ENCODE results near the gene SELENOT. TPM values are rescaled to one million over a fixed set of nuclear protein-coding genes. Genes with fewer than 3 reads are reported as not detected.

The SELENOT gene
- total RNA-seq, 4 donors from 2014 or later = 49.2 to 97.2 (median 75.3) TPM

GRCh38 chr3:150567328-150567727, 35.8 kb upstream of the SELENOT start:
- Histone ChIP-seq H3K4me1 (no peaks in the 10 kb centered on the region), H3K4me3 (no peak overlapping the region), H3K27me3 (no peaks in the 10 kb centered on the region), H3K27ac (no peak overlapping the region), H3K36me3 (peaks cover 82% of the 10 kb centered on the region), H3K9me3 (no peaks in the 10 kb centered on the region)
- WGBS = 93% methylated on average over 1 of the region's 1 CpG
- no peak for DNase-seq (ENCODE audit: low spot score in 2 of 2)
- TF ChIP-seq POLR2AphosphoS5 (IDR thresholded peaks at IDR 0.05) (no peak), EP300 (IDR thresholded peaks at IDR 0.05) (no peak), POLR2A (IDR thresholded peaks at IDR 0.05) (no peak)
- TF ChIP-seq, protein P1, sequence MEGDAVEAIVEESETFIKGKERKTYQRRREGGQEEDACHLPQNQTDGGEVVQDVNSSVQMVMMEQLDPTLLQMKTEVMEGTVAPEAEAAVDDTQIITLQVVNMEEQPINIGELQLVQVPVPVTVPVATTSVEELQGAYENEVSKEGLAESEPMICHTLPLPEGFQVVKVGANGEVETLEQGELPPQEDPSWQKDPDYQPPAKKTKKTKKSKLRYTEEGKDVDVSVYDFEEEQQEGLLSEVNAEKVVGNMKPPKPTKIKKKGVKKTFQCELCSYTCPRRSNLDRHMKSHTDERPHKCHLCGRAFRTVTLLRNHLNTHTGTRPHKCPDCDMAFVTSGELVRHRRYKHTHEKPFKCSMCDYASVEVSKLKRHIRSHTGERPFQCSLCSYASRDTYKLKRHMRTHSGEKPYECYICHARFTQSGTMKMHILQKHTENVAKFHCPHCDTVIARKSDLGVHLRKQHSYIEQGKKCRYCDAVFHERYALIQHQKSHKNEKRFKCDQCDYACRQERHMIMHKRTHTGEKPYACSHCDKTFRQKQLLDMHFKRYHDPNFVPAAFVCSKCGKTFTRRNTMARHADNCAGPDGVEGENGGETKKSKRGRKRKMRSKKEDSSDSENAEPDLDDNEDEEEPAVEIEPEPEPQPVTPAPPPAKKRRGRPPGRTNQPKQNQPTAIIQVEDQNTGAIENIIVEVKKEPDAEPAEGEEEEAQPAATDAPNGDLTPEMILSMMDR (IDR thresholded peaks at IDR 0.05) = no peak

DNA sequence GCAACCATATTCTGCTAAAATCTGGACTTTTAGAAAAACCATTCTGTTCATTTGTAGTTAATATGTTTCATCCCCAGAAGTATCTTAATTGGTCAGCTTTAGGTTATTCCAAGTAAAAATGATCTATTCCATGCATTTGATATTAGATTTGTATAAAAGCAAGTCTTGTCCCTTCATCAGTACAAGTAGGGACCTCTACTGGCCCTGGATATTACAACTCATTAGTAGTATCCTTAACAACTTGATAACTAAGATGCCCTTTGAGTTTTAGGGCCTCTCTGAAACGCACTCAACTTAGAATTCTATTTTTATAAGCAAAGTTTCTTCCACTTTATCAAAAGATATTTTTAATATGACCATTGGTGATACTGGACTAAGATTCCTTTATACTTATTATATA, 25.3 kb upstream of the SELENOT start:
- WGBS = 71% methylated on average over 1 of the region's 1 CpG
- TF ChIP-seq, protein P1 (IDR thresholded peaks at IDR 0.05) = no peak
- TF ChIP-seq POLR2AphosphoS5 (IDR thresholded peaks at IDR 0.05) (no peak), EP300 (IDR thresholded peaks at IDR 0.05) (no peak), POLR2A (IDR thresholded peaks at IDR 0.05) (no peak)
- no peak for DNase-seq (ENCODE audit: low spot score in 2 of 2)
- Histone ChIP-seq H3K4me3 (no peak overlapping the region), H3K36me3 (peaks cover 75% of the 10 kb centered on the region), H3K27ac (no peak overlapping the region), H3K4me1 (no peaks in the 10 kb centered on the region), H3K9me3 (no peaks in the 10 kb centered on the region), H3K27me3 (no peaks in the 10 kb centered on the region)

- H3K4me1 ChIP-seq = no peaks in the 10 kb centered on the region
- H3K27me3 ChIP-seq = no peaks in the 10 kb centered on the region
- no peak overlapping the region for H3K4me3 ChIP-seq
- DNase-seq (ENCODE audit: low spot score in 2 of 2) = no peak
- H3K27ac ChIP-seq = no peak overlapping the region
- H3K36me3 ChIP-seq = peaks cover 77% of the 10 kb centered on the region
- TF ChIP-seq POLR2AphosphoS5 (IDR thresholded peaks at IDR 0.05) (no peak), EP300 (IDR thresholded peaks at IDR 0.05) (no peak), POLR2A (IDR thresholded peaks at IDR 0.05) (no peak)
- TF ChIP-seq, protein P1 (IDR thresholded peaks at IDR 0.05) = no peak
- H3K9me3 ChIP-seq = no peaks in the 10 kb centered on the region
These were observed 21.9 kb upstream of the SELENOT start for GRCh38 chr3:150581174-150581573.

GRCh38 chr3:150582620-150583019, 20.5 kb upstream of the SELENOT start:
- Histone ChIP-seq H3K9me3 (no peaks in the 10 kb centered on the region), H3K27ac (no peak overlapping the region)
- TF ChIP-seq POLR2A (IDR thresholded peaks at IDR 0.05) = no peak
- no peak for TF ChIP-seq POLR2AphosphoS5 (IDR thresholded peaks at IDR 0.05)
- TF ChIP-seq, protein P1 (IDR thresholded peaks at IDR 0.05) = no peak
- TF ChIP-seq EP300 (IDR thresholded peaks at IDR 0.05) = no peak

GRCh38 chr3:150583028-150583427, 20.1 kb upstream of the SELENOT start:
- Histone ChIP-seq H3K27me3 (no peaks in the 10 kb centered on the region), H3K9me3 (no peaks in the 10 kb centered on the region), H3K27ac (no peak overlapping the region), H3K4me3 (no peak overlapping the region), H3K36me3 (peaks cover 63% of the 10 kb centered on the region), H3K4me1 (no peaks in the 10 kb centered on the region)
- WGBS = 67% methylated on average over 1 of the region's 1 CpG
- no peak for DNase-seq (ENCODE audit: low spot score in 2 of 2)
- TF ChIP-seq, protein P1 (IDR thresholded peaks at IDR 0.05) = no peak
- TF ChIP-seq POLR2AphosphoS5 (IDR thresholded peaks at IDR 0.05) (no peak), EP300 (IDR thresholded peaks at IDR 0.05) (no peak), POLR2A (IDR thresholded peaks at IDR 0.05) (no peak)

More at GRCh38 chr3:150582620-150583019, 20.5 kb upstream of the SELENOT start:
- 86% methylated on average over 2 of the region's 2 CpGs for WGBS
- Histone ChIP-seq H3K36me3 (peaks cover 65% of the 10 kb centered on the region), H3K4me3 (no peak overlapping the region), H3K27me3 (no peaks in the 10 kb centered on the region), H3K4me1 (no peaks in the 10 kb centered on the region)
- no peak for DNase-seq (ENCODE audit: low spot score in 2 of 2)

Data from suprapubic skin (tissue), 4 donors.